H9 (cell line): Measurements from ENCODE around the gene VPS35L. TPM values are rescaled to one million over a fixed set of nuclear protein-coding genes. Genes with fewer than 3 reads are reported as not detected.
A peak's percentile ranks its signal among the peaks of the same experiment; 100 is the strongest.

Source experiments
- DNase-seq: peaks from one replicate; pipeline ENCODE4 v3.0.0-alpha.2; 2017
- H2AFZ ChIP-seq: one replicate; pipeline ENCODE4 v1.6.1; 2013; ENCODE audit warnings: mild to moderate bottlenecking, low read length, control low read depth, moderate library complexity
- H2AK5ac ChIP-seq: 2 replicates; pipeline ENCODE4 v1.6.1; 2013; ENCODE audit warnings: low read length, control low read depth, mixed read lengths; ENCODE audit not compliant: insufficient read length
- H2BK120ac ChIP-seq: one replicate; pipeline ENCODE4 v1.6.1; 2013; ENCODE audit warnings: low read depth, mild to moderate bottlenecking, low read length, control low read depth, inconsistent platforms; ENCODE audit not compliant: poor library complexity, severe bottlenecking
- H2BK12ac ChIP-seq: 2 replicates; pipeline ENCODE4 v1.6.1; 2013; ENCODE audit warnings: low read length, control low read depth, mixed read lengths, low read depth; ENCODE audit not compliant: insufficient read length
- H2BK15ac ChIP-seq: 2 replicates; pipeline ENCODE4 v1.6.1; 2013; ENCODE audit warnings: low read depth, low read length, control low read depth
- H2BK20ac ChIP-seq: one replicate; pipeline ENCODE4 v1.6.1; 2013; ENCODE audit warnings: low read depth, mild to moderate bottlenecking, low read length, control low read depth, inconsistent platforms; ENCODE audit not compliant: poor library complexity, severe bottlenecking
- H2BK5ac ChIP-seq: 2 replicates; pipeline ENCODE4 v1.6.1; 2013; ENCODE audit warnings: low read length, control low read depth, mixed read lengths; ENCODE audit not compliant: insufficient read length
- H3K14ac ChIP-seq: 2 replicates; pipeline ENCODE4 v1.6.1; 2013; ENCODE audit warnings: low read length, control low read depth; ENCODE audit not compliant: insufficient read depth
- H3K18ac ChIP-seq: 2 replicates; pipeline ENCODE4 v1.6.1; 2013; ENCODE audit warnings: low read depth, mild to moderate bottlenecking, mixed read lengths, low read length, control low read depth; ENCODE audit not compliant: insufficient read length
- H3K23ac ChIP-seq: 2 replicates; pipeline ENCODE4 v1.6.1; 2013; ENCODE audit warnings: low read length, control low read depth, mixed read lengths, low read depth; ENCODE audit not compliant: insufficient read length
- H3K23me2 ChIP-seq: 2 replicates; pipeline ENCODE4 v1.6.1; 2013; ENCODE audit warnings: low read depth, mild to moderate bottlenecking, mixed read lengths, low read length, control low read depth; ENCODE audit not compliant: insufficient read length, poor library complexity, severe bottlenecking
- H3K27ac ChIP-seq: 2 replicates; pipeline ENCODE4 v1.5.1; 2013; ENCODE audit warnings: low read length, control low read depth, mixed read lengths, low read depth; ENCODE audit not compliant: insufficient read length
- H3K27me3 ChIP-seq: 2 replicates; pipeline ENCODE4 v1.6.1; 2013; ENCODE audit warnings: low read length, control low read depth, inconsistent platforms; ENCODE audit not compliant: insufficient read depth
- H3K4ac ChIP-seq: 2 replicates; pipeline ENCODE4 v1.6.1; 2013; ENCODE audit warnings: low read depth, mild to moderate bottlenecking, control low read depth, inconsistent platforms, low read length, moderate library complexity
- H3K4me1 ChIP-seq: 2 replicates; pipeline ENCODE4 v1.6.1; 2013; ENCODE audit warnings: low read length, control low read depth, inconsistent platforms; ENCODE audit not compliant: insufficient read depth
- H3K4me2 ChIP-seq: 2 replicates; pipeline ENCODE4 v1.6.1; 2013; ENCODE audit warnings: low read length, control low read depth, mixed read lengths; ENCODE audit not compliant: insufficient read length, insufficient read depth
- H3K56ac ChIP-seq: 2 replicates; pipeline ENCODE4 v1.6.1; 2013; ENCODE audit warnings: low read depth, mild to moderate bottlenecking, mixed read lengths, low read length, control low read depth; ENCODE audit not compliant: insufficient read length
- H3K79me1 ChIP-seq: 2 replicates; pipeline ENCODE4 v1.6.1; 2013; ENCODE audit warnings: low read depth, mild to moderate bottlenecking, moderate library complexity, low read length, control low read depth, inconsistent platforms; ENCODE audit not compliant: insufficient read depth, poor library complexity, severe bottlenecking
- H3K79me2 ChIP-seq: 2 replicates; pipeline ENCODE4 v1.6.1; 2013; ENCODE audit warnings: low read length, control low read depth, inconsistent platforms; ENCODE audit not compliant: insufficient read depth
- H3K9ac ChIP-seq: 2 replicates; pipeline ENCODE4 v1.6.1; 2013; ENCODE audit warnings: low read length, control low read depth, mixed read lengths; ENCODE audit not compliant: insufficient read length; ENCODE audit errors: extremely low read depth
- H3K9me3 ChIP-seq: one replicate; pipeline ENCODE4 v1.6.1; 2013; ENCODE audit warnings: low read depth, low read length, inconsistent platforms; ENCODE audit not compliant: control insufficient read depth
- H3T11ph ChIP-seq: one replicate; pipeline ENCODE4 v1.6.1; 2013; ENCODE audit warnings: mild to moderate bottlenecking, low read length, control low read depth, inconsistent platforms
- H4K20me1 ChIP-seq: one replicate; pipeline ENCODE4 v1.6.1; 2013; ENCODE audit not compliant: control insufficient read depth, insufficient read length, insufficient read depth
- H4K5ac ChIP-seq: 2 replicates; pipeline ENCODE4 v1.6.1; 2013; ENCODE audit warnings: low read depth, mild to moderate bottlenecking, mixed read lengths, low read length, control low read depth; ENCODE audit not compliant: insufficient read length
- H4K8ac ChIP-seq: replicated peaks from 2 replicates; pipeline ENCODE4 v1.6.1; 2013; ENCODE audit warnings: low read length, control low read depth, mixed read lengths, low read depth; ENCODE audit not compliant: insufficient read length
- H4K91ac ChIP-seq: 2 replicates; pipeline ENCODE4 v1.6.1; 2013; ENCODE audit warnings: low read depth, mild to moderate bottlenecking, moderate library complexity, mixed read lengths, low read length, control low read depth; ENCODE audit not compliant: insufficient read length
- H3K27ac Mint-ChIP-seq, 3 experiments: 2 replicates in 2 of 3; 3 replicates in 1 of 3; pipeline ENCODE4 v1.8.0; 2020 to 2021; ENCODE audit warnings: mixed read lengths in 3 of 3, mild to moderate bottlenecking in 1 of 3, moderate library complexity in 1 of 3
- H3K27me3 Mint-ChIP-seq: 2 replicates; pipeline ENCODE4 v1.8.0; 2021; ENCODE audit warnings: low read depth, mild to moderate bottlenecking, moderate library complexity, mixed read lengths
- H3K36me3 Mint-ChIP-seq, 3 experiments: 2 replicates in 2 of 3; 3 replicates in 1 of 3; pipeline ENCODE4 v1.8.0; 2020 to 2021; ENCODE audit warnings: low read depth in 3 of 3, mixed read lengths in 3 of 3; ENCODE audit not compliant: insufficient read depth in 1 of 3
- H3K4me1 Mint-ChIP-seq, 2 experiments: 2 replicates each; pipeline ENCODE4 v1.8.0; 2020; ENCODE audit warnings: mixed read lengths in 2 of 2
- H3K4me3 Mint-ChIP-seq, 2 experiments: 2 replicates in 1 of 2; 3 replicates in 1 of 2; pipeline ENCODE4 v1.8.0; 2020 to 2021; ENCODE audit warnings: mild to moderate bottlenecking in 2 of 2, mixed read lengths in 2 of 2, moderate library complexity in 1 of 2
- H3K9me3 Mint-ChIP-seq, 2 experiments: 2 replicates in 1 of 2; 3 replicates in 1 of 2; pipeline ENCODE4 v1.8.0; 2020; ENCODE audit warnings: mild to moderate bottlenecking in 2 of 2, mixed read lengths in 2 of 2, moderate library complexity in 1 of 2
- CTCF ChIP-seq: fragments of 200-600 bp; sonication (generic); conservative IDR thresholded peaks from 3 replicates; pipeline ENCODE4 v1.8.0; 2021; ENCODE audit warnings: antibody characterized with exemption, mild to moderate bottlenecking
- WGBS: extraction: QIAGEN DNeasy Blood & Tissue Kit; methylation state at CpG from one replicate; pipeline ENCODE4 v1.1.7; 2013; ENCODE audit warnings: missing lambda C conversion rate, low lambda C conversion rate, mixed read lengths; ENCODE audit not compliant: insufficient read length; ENCODE audit errors: extremely low coverage; 5-methylcytosine and 5-hydroxymethylcytosine counted together
- total RNA-seq: library from RNA; stranded (reverse); gene quantifications from 2 replicates; pipeline ENCODE4 v1.2.1, GENCODE V29; 2021

Gene VPS35L
- total RNA-seq, 1 experiment from 2014 or later: 58.4 TPM

DNA sequence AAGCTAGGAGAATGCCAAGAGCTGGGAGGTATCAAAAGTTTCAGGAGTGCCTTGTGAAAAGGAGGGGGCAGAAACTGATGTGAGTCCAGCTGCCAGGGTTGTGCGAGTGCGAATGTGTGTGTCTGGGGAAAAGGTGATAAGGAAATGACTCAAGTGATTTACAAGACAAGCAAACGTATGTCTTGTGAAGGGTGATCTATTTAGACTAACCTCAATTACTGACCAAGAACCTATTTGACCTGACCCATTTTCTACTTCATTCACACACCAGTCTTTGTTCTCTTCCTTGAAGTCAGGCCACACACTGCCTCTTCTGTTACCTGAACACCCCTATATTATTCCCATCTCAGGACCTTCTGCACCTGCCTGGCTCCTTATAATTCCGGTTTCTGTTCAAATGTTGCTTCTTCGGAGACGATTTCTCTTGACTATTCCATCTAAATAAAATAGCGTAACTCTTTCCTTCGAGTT, 34.6 kb upstream of the VPS35L start:
- Histone ChIP-seq H3K14ac (no peak overlapping the region), H3K4me2 (peak overlapping the region; percentile 97), H4K5ac (no peak overlapping the region), H3K4me1 (0 out of 2 replicates have a peak, but pooled peaks cover 3% of the 10 kb centered on the region), H3K9me3 (no peaks in the 10 kb centered on the region), H2BK15ac (no peak overlapping the region), H3K79me2 (peaks cover 7% of the 10 kb centered on the region; the same call in 1 of the 2 replicates), H2BK12ac (no peak overlapping the region), H4K8ac (no peak overlapping the region), H3K18ac (no peak overlapping the region), H4K91ac (no peak overlapping the region), H2BK5ac (no peak overlapping the region), H3T11ph (no peak overlapping the region), H3K56ac (no peak overlapping the region), H4K20me1 (no peaks in the 10 kb centered on the region), H2BK120ac (no peak overlapping the region), H3K27ac (no peak overlapping the region), H3K27me3 (no peaks in the 10 kb centered on the region), H3K9ac (peak overlapping the region; percentile 85), H3K79me1 (no peaks in the 10 kb centered on the region), H3K4ac (no peak overlapping the region), H2AK5ac (no peak overlapping the region), H3K23ac (no peak overlapping the region), H2BK20ac (no peak overlapping the region), H3K23me2 (peaks cover 18% of the 10 kb centered on the region), H2AFZ (no peak overlapping the region)
- no peak for TF ChIP-seq CTCF
- no peaks in the 10 kb centered on the region for H3K9me3 Mint-ChIP-seq
- no peak overlapping the region for H3K27ac Mint-ChIP-seq
- H3K4me3 Mint-ChIP-seq: peak overlapping the region; percentile 87 to 92
- peaks cover 8 to 31% (median 19%) of the 10 kb centered on the region in 3 experiments; a peak in 5 of 7 replicates for H3K36me3 Mint-ChIP-seq
- no CpG with 5 or more reads among the region's 8 CpGs for WGBS
- no peaks in the 10 kb centered on the region for H3K27me3 Mint-ChIP-seq
- H3K4me1 Mint-ChIP-seq: peaks cover 42 to 43% of the 10 kb centered on the region in 2 experiments
- no peak for DNase-seq
